Common myeloid progenitor, CD34-positive (primary cell): ENCODE measurements around the gene MEIS2.

Source experiments
- CTCF ChIA-PET: fragments of 350-600 bp; sonication (Branson Sonifier 250); formaldehyde crosslinking; loops from one replicate; lab custom pipeline; 2021; ENCODE audit warnings: antibody characterized with exemption; lab: Charles Lee
- POLR2A ChIA-PET: fragments of 350-600 bp; sonication (Branson Sonifier 250); formaldehyde crosslinking; loops from one replicate; lab custom pipeline; 2021; ENCODE audit warnings: antibody characterized with exemption; lab: Charles Lee
- DNase-seq, 3 donors: peaks; one replicate each; pipeline versions ENCODE4 v3.0.0 to v3.0.0-alpha.2; 2013
- H3K27ac ChIP-seq, 2 experiments: 1 replicate in 1 of 2; 2 replicates in 1 of 2; pipeline ENCODE4 v1.7.0; 2013; ENCODE audit warnings: inconsistent platforms in 2 of 2, low read length in 2 of 2, mild to moderate bottlenecking in 2 of 2, low read depth in 1 of 2, moderate library complexity in 1 of 2; ENCODE audit not compliant: severe bottlenecking in 2 of 2, insufficient read depth in 1 of 2, poor library complexity in 1 of 2
- H3K27me3 ChIP-seq, 5 experiments: replicated peaks in 2 of 5; 1 replicate in 3 of 5; 2 replicates in 2 of 5; pipeline versions ENCODE4 v1.6.1 to v1.7.0; 2013; ENCODE audit warnings: low read length in 4 of 5, mild to moderate bottlenecking in 2 of 5, moderate library complexity in 2 of 5, inconsistent platforms in 1 of 5; ENCODE audit not compliant: insufficient read depth in 5 of 5, control insufficient read depth in 4 of 5
- H3K36me3 ChIP-seq, 4 experiments: 1 replicate in 2 of 4; 2 replicates in 2 of 4; pipeline versions ENCODE4 v1.6.1 to v1.7.0; 2013; ENCODE audit warnings: low read length in 3 of 4, control low read depth in 1 of 4, mild to moderate bottlenecking in 1 of 4; ENCODE audit not compliant: control insufficient read depth in 4 of 4, insufficient read depth in 4 of 4
- H3K4me1 ChIP-seq, 4 experiments: 1 replicate in 3 of 4; 2 replicates in 1 of 4; pipeline versions ENCODE4 v1.6.1 to v1.7.1; 2013; ENCODE audit warnings: low read length in 3 of 4, mild to moderate bottlenecking in 3 of 4, control low read depth in 1 of 4, inconsistent platforms in 1 of 4, moderate library complexity in 1 of 4; ENCODE audit not compliant: control insufficient read depth in 4 of 4, insufficient read depth in 4 of 4; ENCODE audit errors: control extremely low read depth in 1 of 4
- H3K4me3 ChIP-seq, 7 experiments: 1 replicate in 4 of 7; 2 replicates in 3 of 7; pipeline versions ENCODE4 v1.5.1 to v1.7.0; 2013; ENCODE audit warnings: mild to moderate bottlenecking in 7 of 7, low read length in 6 of 7, moderate library complexity in 6 of 7, inconsistent platforms in 2 of 7, low read depth in 2 of 7, control low read depth in 1 of 7; ENCODE audit not compliant: insufficient read depth in 4 of 7, control insufficient read depth in 1 of 7; ENCODE audit errors: extremely low read depth in 1 of 7
- H3K9me3 ChIP-seq, 5 experiments: 1 replicate in 4 of 5; 2 replicates in 1 of 5; pipeline versions ENCODE4 v1.6.1 to v1.7.1; 2013; ENCODE audit warnings: low read length in 4 of 5, mild to moderate bottlenecking in 2 of 5, inconsistent platforms in 1 of 5, low read depth in 1 of 5, moderate library complexity in 1 of 5; ENCODE audit not compliant: control insufficient read depth in 4 of 5, insufficient read depth in 2 of 5; ENCODE audit errors: control extremely low read depth in 1 of 5
- WGBS: methylation state at CpG from one replicate; pipeline ENCODE4 v1.1.5; 2013; ENCODE audit not compliant: insufficient coverage; 5-methylcytosine and 5-hydroxymethylcytosine counted together

MEIS2 gene

DNA sequence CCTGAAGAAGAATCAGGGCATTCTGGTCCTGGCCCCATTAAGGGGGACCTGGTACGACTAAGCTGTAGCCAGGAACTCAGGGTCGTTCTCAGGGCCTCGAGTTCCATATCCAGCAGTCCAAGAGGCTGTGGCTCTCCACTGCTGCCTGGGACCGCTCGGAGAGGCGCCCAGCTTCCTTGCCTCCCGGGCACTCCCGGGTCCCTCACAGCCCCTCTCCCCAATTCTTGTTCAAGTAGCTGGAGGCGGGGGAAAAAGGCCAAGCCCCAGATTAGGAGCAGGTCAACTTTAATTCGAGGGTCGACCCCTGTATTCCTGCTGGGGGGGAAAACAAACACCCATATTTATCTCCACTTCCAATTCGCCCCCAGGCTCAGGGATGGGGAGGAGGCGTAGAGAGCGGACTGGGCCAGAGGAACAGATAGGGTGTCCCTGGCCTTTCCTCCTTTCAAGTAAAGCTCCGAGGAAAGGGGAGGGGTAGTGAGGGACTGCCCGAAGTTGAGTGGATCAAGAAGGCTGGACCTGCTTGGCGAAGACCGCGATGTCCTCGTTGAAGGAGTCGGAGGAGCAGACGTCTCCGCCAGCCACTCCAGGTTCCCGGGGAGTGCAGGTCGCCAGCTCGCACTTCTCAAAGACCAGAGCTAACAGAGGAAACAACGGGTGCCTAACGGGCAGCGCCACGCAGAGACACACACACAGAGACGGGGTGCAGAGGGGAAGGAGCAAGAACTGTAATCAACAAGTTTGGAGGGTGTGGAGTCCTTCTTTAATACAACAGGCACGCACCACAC is 4.4 kb downstream of the MEIS2 start:
- Histone ChIP-seq H3K4me3 (no peak overlapping the region), H3K9me3 (peaks cover 0 to 2% (median 0%) of the 10 kb centered on the region in 5 experiments)
- CTCF ChIA-PET = interaction anchor here (0.6 to 1.5 kb wide), 3 partner anchors 9 to 1452 kb away, joined by 3 to 10 read pairs (median 6); no protein-coding TSS in a partner anchor

GRCh38 chr15:37094915-37095711 is 5.2 kb downstream of the MEIS2 start:
- 9% methylated on average over 25 of the region's 36 CpGs for WGBS
- Histone ChIP-seq H3K27ac (no peak overlapping the region), H3K4me1 (peaks cover 0 to 21% (median 13%) of the 10 kb centered on the region in 4 experiments), H3K9me3 (peaks cover 0 to 2% (median 0%) of the 10 kb centered on the region in 5 experiments), H3K36me3 (no peaks in the 10 kb centered on the region), H3K27me3 (peaks cover 32 to 94% (median 65%) of the 10 kb centered on the region in 5 experiments), H3K4me3 (no peak overlapping the region)
- ChIA-PET POLR2A (no interaction called here), CTCF (interaction anchor here (1.4 to 1.5 kb wide), 3 partner anchors 10 to 211 kb away, joined by 4 to 10 read pairs (median 6); no protein-coding TSS in a partner anchor)
- no peak for DNase-seq

More for the DNA sequence above, 4.4 kb downstream of the MEIS2 start:
- DNase-seq = no peak
- 30% methylated on average over 21 of the region's 32 CpGs for WGBS
- Histone ChIP-seq H3K36me3 (no peaks in the 10 kb centered on the region), H3K4me1 (peaks cover 0 to 28% (median 20%) of the 10 kb centered on the region in 4 experiments), H3K27ac (no peak overlapping the region), H3K27me3 (peaks cover 30 to 96% (median 61%) of the 10 kb centered on the region in 5 experiments)
- POLR2A ChIA-PET = no interaction called here

- WGBS = 47% methylated on average over 2 of the region's 7 CpGs
- Histone ChIP-seq H3K4me3 (no peak overlapping the region), H3K4me1 (peaks cover 0 to 14% (median 11%) of the 10 kb centered on the region in 4 experiments), H3K36me3 (no peaks in the 10 kb centered on the region), H3K27me3 (peaks cover 31 to 93% (median 62%) of the 10 kb centered on the region in 5 experiments), H3K27ac (no peak overlapping the region), H3K9me3 (peaks cover 0 to 2% (median 0%) of the 10 kb centered on the region in 5 experiments)
- ChIA-PET CTCF (interaction anchor here (1.5 to 1.7 kb wide), 2 partner anchors 11 to 211 kb away, joined by 4 to 5 read pairs; no protein-coding TSS in a partner anchor), POLR2A (no interaction called here)
- no peak for DNase-seq
Observed at GRCh38 chr15:37094333-37094914, 5.9 kb downstream of the MEIS2 start.

DNA sequence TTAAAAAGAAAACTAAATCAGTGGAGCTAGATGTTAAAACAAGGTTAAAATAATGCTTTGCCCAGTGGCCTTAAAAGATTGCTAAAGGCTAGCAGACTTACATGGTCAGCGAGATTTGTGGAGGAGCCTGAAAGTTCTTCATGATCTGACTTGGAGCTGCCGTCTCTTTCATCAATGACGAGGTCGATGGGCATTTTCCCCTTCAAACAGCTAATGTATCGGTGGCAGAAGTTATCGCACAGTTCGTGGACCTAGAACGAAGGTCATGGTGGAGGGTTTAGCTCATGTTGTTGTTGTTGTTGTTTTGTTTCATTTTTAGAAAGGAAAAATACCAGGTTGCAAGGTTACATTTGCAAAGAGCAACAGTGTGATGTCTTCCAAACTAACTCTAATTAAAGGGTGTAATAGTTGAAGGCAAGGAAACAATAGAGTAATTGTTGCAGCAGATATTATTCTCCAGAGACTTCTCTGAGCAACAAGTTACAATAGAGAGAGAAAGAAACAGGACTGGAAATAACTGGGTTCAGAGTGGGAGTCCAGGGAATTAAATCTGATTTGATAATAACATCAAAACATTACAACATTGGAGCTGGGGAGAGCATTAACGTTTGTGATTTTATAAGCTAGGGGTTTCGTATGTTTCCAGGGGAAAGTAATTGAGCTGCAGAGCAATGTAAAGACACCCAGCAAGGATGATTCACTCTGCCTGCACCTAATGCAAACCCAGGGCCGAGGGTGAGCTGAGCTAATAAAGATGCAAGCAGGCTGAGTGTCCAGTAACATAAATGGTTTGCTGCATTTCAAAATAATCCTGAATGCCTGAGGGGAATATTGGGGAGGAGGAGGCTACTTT is 6.6 kb downstream of the MEIS2 start:
- 74% methylated on average over 5 of the region's 11 CpGs for WGBS
- Histone ChIP-seq H3K27me3 (peaks cover 28 to 93% (median 61%) of the 10 kb centered on the region in 5 experiments), H3K36me3 (no peaks in the 10 kb centered on the region), H3K27ac (no peak overlapping the region), H3K4me1 (peaks cover 0 to 8% (median 5%) of the 10 kb centered on the region in 4 experiments), H3K9me3 (peaks cover 0 to 2% (median 0%) of the 10 kb centered on the region in 5 experiments), H3K4me3 (no peak overlapping the region)
- ChIA-PET CTCF (interaction anchor here (0.7 to 1.7 kb wide), 3 partner anchors 12 to 210 kb away, joined by 3 to 5 read pairs (median 4); no protein-coding TSS in a partner anchor), POLR2A (no interaction called here)
- DNase-seq = no peak

GRCh38 chr15:37090543-37091175 is 9.7 kb downstream of the MEIS2 start:
- WGBS = 92% methylated on average over 2 of the region's 3 CpGs
- POLR2A ChIA-PET = no interaction called here
- no peaks in the 10 kb centered on the region for H3K36me3 ChIP-seq
- CTCF ChIA-PET = no interaction called here
- H3K4me3 ChIP-seq = no peak overlapping the region
- H3K4me1 ChIP-seq = no peaks in the 10 kb centered on the region
- peaks cover 12 to 82% (median 44%) of the 10 kb centered on the region in 5 experiments for H3K27me3 ChIP-seq
- peaks cover 0 to 2% (median 0%) of the 10 kb centered on the region in 5 experiments for H3K9me3 ChIP-seq
- H3K27ac ChIP-seq = no peak overlapping the region
- no peak for DNase-seq

- WGBS = 100% methylated on average over 1 of the region's 2 CpGs
- CTCF ChIA-PET = no interaction called here
- DNase-seq = no peak
- Histone ChIP-seq H3K4me1 (no peaks in the 10 kb centered on the region), H3K27ac (no peak overlapping the region), H3K36me3 (no peaks in the 10 kb centered on the region), H3K27me3 (peaks cover 4 to 69% (median 28%) of the 10 kb centered on the region in 5 experiments), H3K4me3 (no peak overlapping the region), H3K9me3 (no peaks in the 10 kb centered on the region)
- POLR2A ChIA-PET = no interaction called here
Observed at GRCh38 chr15:37088436-37088835, 11.9 kb downstream of the MEIS2 start.
